ENCODE data around the gene CILP2. TPM values are rescaled to one million over a fixed set of nuclear protein-coding genes. Genes with fewer than 3 reads are reported as not detected.

The CILP2 gene
- total and polyA plus RNA-seq, 7 experiments from 2014 or later, result 0.27 to 0.69 (median 0.49) TPM; not detected in 1

GRCh38 chr19:19563348-19563848 lies 25.3 kb downstream of the CILP2 start:
- ATAC-seq (no peak), DNase-seq (no peak)
- Mint-ChIP-seq H3K27me3 (no peaks in the 10 kb centered on the region), H3K36me3 (peaks cover 3 to 46% (median 10%) of the 10 kb centered on the region in 5 donors), H3K27ac (peak overlapping the region in 5 of 9 donors; percentile 21 to 81 (median 52)), H3K4me3 (no peak overlapping the region), H3K4me1 (peaks cover 20 to 39% (median 27%) of the 10 kb centered on the region in 7 donors), H3K9me3 (no peaks in the 10 kb centered on the region)
- peaks cover 0 to 26% (median 0%) of the 10 kb centered on the region in 3 experiments for H3K36me3 ChIP-seq (ENCODE audit: control insufficient read depth in 2 of 3, insufficient read depth in 3 of 3, low read length in 3 of 3)
- POLR2A ChIA-PET, result no interaction called here
- H3K4me3 ChIP-seq (ENCODE audit: low read length), result no peak overlapping the region
- CTCF ChIA-PET, result interaction anchor here (0.6 to 1.0 kb wide), 3 partner anchors 32 to 104 kb away, joined by 3 to 4 read pairs (median 3); no protein-coding TSS in a partner anchor
- H3K27ac ChIP-seq (ENCODE audit: low read depth, low read length), result no peak overlapping the region
- H3K27me3 ChIP-seq (ENCODE audit: control insufficient read depth in 2 of 2, insufficient read depth in 2 of 2, low read length in 2 of 2), result no peaks in the 10 kb centered on the region
- intact Hi-C loops (cut with micrococcal nuclease), result loop anchor here in 1 of 2 donors (1.0 to 2.0 kb wide), 7 partner anchors 27 to 396 kb away; partner anchors contain the start of genes GMIP, LPAR2 and PBX4
- H3K4me1 ChIP-seq (ENCODE audit: control insufficient read depth in 2 of 2, insufficient read depth in 2 of 2, low read length in 2 of 2), result peaks cover 0 to 18% of the 10 kb centered on the region in 2 donors
- H3K9me3 ChIP-seq (ENCODE audit: control insufficient read depth in 2 of 3, low read length in 3 of 3), result no peaks in the 10 kb centered on the region

- ChIA-PET POLR2A (no interaction called here), CTCF (no interaction called here)
- H3K27me3 ChIP-seq (ENCODE audit: control insufficient read depth in 2 of 2, insufficient read depth in 2 of 2, low read length in 2 of 2), result no peaks in the 10 kb centered on the region
- Mint-ChIP-seq H3K27ac (no peak overlapping the region), H3K36me3 (peaks cover 9 to 52% (median 20%) of the 10 kb centered on the region in 5 donors), H3K9me3 (no peaks in the 10 kb centered on the region), H3K4me1 (peaks cover 3 to 13% (median 9%) of the 10 kb centered on the region in 7 donors), H3K27me3 (no peaks in the 10 kb centered on the region), H3K4me3 (no peak overlapping the region)
- intact Hi-C loops (cut with micrococcal nuclease), result no loop called here
- no peaks in the 10 kb centered on the region for H3K4me1 ChIP-seq (ENCODE audit: control insufficient read depth in 2 of 2, insufficient read depth in 2 of 2, low read length in 2 of 2)
- H3K9me3 ChIP-seq (ENCODE audit: control insufficient read depth in 2 of 3, low read length in 3 of 3), result no peaks in the 10 kb centered on the region
- peaks cover 0 to 51% (median 6%) of the 10 kb centered on the region in 3 experiments for H3K36me3 ChIP-seq (ENCODE audit: control insufficient read depth in 2 of 3, insufficient read depth in 3 of 3, low read length in 3 of 3)
- H3K4me3 ChIP-seq (ENCODE audit: low read length), result no peak overlapping the region
- DNase-seq (no peak), ATAC-seq (no peak)
- no peak overlapping the region for H3K27ac ChIP-seq (ENCODE audit: low read depth, low read length)
Observed at GRCh38 chr19:19566306-19566705, 28.2 kb downstream of the CILP2 start.

DNA sequence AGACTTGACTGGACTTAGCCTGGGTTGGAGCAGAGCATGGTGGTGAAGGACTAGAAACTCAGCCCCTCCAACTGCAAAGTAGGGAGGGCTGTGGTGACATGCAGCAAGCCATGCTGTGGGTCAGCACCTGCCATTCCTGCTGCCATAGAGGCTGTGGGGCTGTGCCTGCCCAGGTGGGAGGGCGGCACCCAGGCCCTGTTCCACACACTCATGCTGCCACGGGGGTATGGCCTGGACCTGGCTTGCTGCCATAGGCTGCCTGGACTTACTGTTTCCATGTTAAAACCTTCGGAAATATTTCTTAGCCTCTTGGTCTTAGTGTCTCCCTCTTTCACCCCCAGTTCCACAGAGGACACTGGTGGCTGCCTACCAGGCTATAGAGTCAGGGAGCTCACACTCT lies 29.3 kb downstream of the CILP2 start:
- Histone ChIP-seq H3K4me1 (ENCODE audit: control insufficient read depth in 2 of 2, insufficient read depth in 2 of 2, low read length in 2 of 2) (no peaks in the 10 kb centered on the region), H3K9me3 (ENCODE audit: control insufficient read depth in 2 of 3, low read length in 3 of 3) (no peaks in the 10 kb centered on the region), H3K27ac (ENCODE audit: low read depth, low read length) (no peak overlapping the region), H3K4me3 (ENCODE audit: low read length) (no peak overlapping the region), H3K36me3 (ENCODE audit: control insufficient read depth in 2 of 3, insufficient read depth in 3 of 3, low read length in 3 of 3) (peaks cover 0 to 51% (median 6%) of the 10 kb centered on the region in 3 experiments), H3K27me3 (ENCODE audit: control insufficient read depth in 2 of 2, insufficient read depth in 2 of 2, low read length in 2 of 2) (no peaks in the 10 kb centered on the region)
- H3K27ac Mint-ChIP-seq, result peak overlapping the region in 4 of 9 donors; percentile 43 to 82 (median 57)
- ChIA-PET CTCF (interaction anchor here (1.5 kb wide), 1 partner anchor 13 kb away, joined by 3 read pairs; no protein-coding TSS in a partner anchor), POLR2A (interaction anchor here (0.9 kb wide), 1 partner anchor 36 kb away, joined by 3 read pairs; no protein-coding TSS in a partner anchor)
- DNase-seq, result no peak
- no peaks in the 10 kb centered on the region for H3K9me3 Mint-ChIP-seq
- H3K27me3 Mint-ChIP-seq, result no peaks in the 10 kb centered on the region
- no peak overlapping the region for H3K4me3 Mint-ChIP-seq
- ATAC-seq, result no peak
- peaks cover 3 to 6% (median 4%) of the 10 kb centered on the region in 7 donors for H3K4me1 Mint-ChIP-seq
- H3K36me3 Mint-ChIP-seq, result peaks cover 9 to 47% (median 16%) of the 10 kb centered on the region in 5 donors
- intact Hi-C loops (cut with micrococcal nuclease), result no loop called here

DNA sequence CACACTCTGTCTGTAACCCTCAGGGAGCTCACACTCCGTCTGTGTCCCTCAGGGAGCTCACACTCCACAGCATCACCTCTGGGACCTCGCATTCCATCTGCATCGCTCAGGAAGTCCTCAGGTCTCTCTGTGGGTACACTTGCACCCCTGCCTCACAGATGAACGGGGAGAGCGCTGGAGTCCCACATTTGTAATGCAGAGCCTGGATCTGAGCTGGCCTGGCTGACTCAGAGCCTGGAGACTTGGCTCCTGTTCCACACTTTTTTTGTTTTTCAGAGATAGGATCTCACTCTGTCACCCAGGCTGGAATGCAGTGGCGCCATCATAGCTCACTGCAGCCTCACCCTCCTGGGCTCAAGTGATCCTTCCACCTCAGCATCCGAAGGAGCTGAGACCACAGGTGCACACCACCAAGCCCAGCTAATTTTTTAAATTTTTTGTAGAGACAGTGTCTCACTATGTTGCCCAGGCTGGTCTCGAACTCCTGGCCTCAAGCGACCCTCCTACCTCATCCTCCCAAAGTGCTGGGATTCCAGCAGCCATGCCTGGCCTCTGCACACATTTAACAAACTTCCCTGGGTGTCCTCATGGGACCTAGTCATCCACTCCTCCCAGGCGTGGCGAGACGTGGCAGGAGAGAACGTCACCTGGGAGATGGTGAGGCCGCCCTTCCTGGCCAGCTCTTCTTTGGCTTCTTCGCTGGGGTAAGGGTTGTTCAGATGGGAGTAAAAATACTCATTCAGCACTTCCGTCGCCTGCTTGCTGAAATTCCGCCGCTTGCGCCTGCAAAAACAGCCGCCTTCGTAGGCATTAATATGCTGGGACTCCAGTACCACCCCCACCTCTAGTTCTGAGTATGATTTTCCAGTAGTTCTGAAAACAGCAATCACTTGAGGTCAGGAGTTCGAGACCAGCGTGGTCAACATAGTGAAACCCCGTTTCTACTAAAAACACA lies 31.0 kb downstream of the CILP2 start:
- H3K9me3 ChIP-seq (ENCODE audit: control insufficient read depth in 2 of 3, low read length in 3 of 3), result no peaks in the 10 kb centered on the region
- no peaks in the 10 kb centered on the region for H3K27me3 ChIP-seq (ENCODE audit: control insufficient read depth in 2 of 2, insufficient read depth in 2 of 2, low read length in 2 of 2)
- ATAC-seq, result no peak
- Mint-ChIP-seq H3K4me1 (peaks cover 0 to 4% (median 0%) of the 10 kb centered on the region in 7 donors), H3K9me3 (no peaks in the 10 kb centered on the region), H3K27ac (peak overlapping the region in 3 of 9 donors; percentile 51 to 72 (median 62)), H3K27me3 (no peaks in the 10 kb centered on the region), H3K36me3 (peaks cover 9 to 44% (median 16%) of the 10 kb centered on the region in 5 donors), H3K4me3 (no peak overlapping the region)
- CTCF ChIA-PET, result interaction anchor here (0.9 to 1.6 kb wide), 4 partner anchors 9 to 37 kb away, joined by 3 to 5 read pairs (median 4); no protein-coding TSS in a partner anchor
- peaks cover 0 to 47% (median 6%) of the 10 kb centered on the region in 3 experiments for H3K36me3 ChIP-seq (ENCODE audit: control insufficient read depth in 2 of 3, insufficient read depth in 3 of 3, low read length in 3 of 3)
- no peak for DNase-seq
- no peak overlapping the region for H3K27ac ChIP-seq (ENCODE audit: low read depth, low read length)
- POLR2A ChIA-PET, result interaction anchor here (1.0 to 1.1 kb wide), 2 partner anchors 29 kb away, joined by 3 read pairs; no protein-coding TSS in a partner anchor
- no peak overlapping the region for H3K4me3 ChIP-seq (ENCODE audit: low read length)
- intact Hi-C loops (cut with micrococcal nuclease), result no loop called here
- H3K4me1 ChIP-seq (ENCODE audit: control insufficient read depth in 2 of 2, insufficient read depth in 2 of 2, low read length in 2 of 2), result no peaks in the 10 kb centered on the region

DNA sequence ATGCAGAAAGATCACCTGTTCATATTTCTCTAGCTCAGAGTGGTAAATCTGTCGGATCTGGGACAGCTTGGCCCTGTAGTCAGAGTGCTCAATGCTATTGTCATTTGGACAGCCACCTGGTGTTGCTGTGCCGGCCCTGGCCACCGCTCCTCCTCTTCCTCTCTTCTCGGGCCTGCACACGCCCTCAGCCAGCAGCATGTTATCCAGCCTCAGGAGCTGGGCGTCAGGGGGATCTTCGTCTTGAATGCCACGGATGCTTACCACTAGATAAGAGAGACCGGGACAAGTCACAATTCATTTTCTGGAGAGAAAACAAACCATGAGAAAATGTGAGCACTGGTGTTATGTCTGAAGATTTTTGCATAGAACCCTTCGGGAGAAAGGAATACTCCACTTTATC lies 32.5 kb downstream of the CILP2 start:
- Mint-ChIP-seq H3K27me3 (no peaks in the 10 kb centered on the region), H3K4me1 (peaks cover 0 to 9% (median 0%) of the 10 kb centered on the region in 7 donors), H3K27ac (peak overlapping the region in 2 of 9 donors; percentile 35 to 71), H3K36me3 (peaks cover 8 to 35% (median 10%) of the 10 kb centered on the region in 5 donors), H3K9me3 (peaks cover 0 to 1% (median 0%) of the 10 kb centered on the region in 11 donors), H3K4me3 (no peak overlapping the region)
- H3K9me3 ChIP-seq (ENCODE audit: control insufficient read depth in 2 of 3, low read length in 3 of 3), result no peaks in the 10 kb centered on the region
- DNase-seq (no peak), ATAC-seq (no peak)
- no peak overlapping the region for H3K4me3 ChIP-seq (ENCODE audit: low read length)
- no peaks in the 10 kb centered on the region for H3K27me3 ChIP-seq (ENCODE audit: control insufficient read depth in 2 of 2, insufficient read depth in 2 of 2, low read length in 2 of 2)
- peaks cover 0 to 37% (median 6%) of the 10 kb centered on the region in 3 experiments for H3K36me3 ChIP-seq (ENCODE audit: control insufficient read depth in 2 of 3, insufficient read depth in 3 of 3, low read length in 3 of 3)
- POLR2A ChIA-PET, result interaction anchor here (1.0 to 1.1 kb wide), 2 partner anchors 10 to 28 kb away, joined by 3 to 4 read pairs; no protein-coding TSS in a partner anchor
- H3K27ac ChIP-seq (ENCODE audit: low read depth, low read length), result no peak overlapping the region
- no peaks in the 10 kb centered on the region for H3K4me1 ChIP-seq (ENCODE audit: control insufficient read depth in 2 of 2, insufficient read depth in 2 of 2, low read length in 2 of 2)
- intact Hi-C loops (cut with micrococcal nuclease), result no loop called here
- CTCF ChIA-PET, result no interaction called here

DNA sequence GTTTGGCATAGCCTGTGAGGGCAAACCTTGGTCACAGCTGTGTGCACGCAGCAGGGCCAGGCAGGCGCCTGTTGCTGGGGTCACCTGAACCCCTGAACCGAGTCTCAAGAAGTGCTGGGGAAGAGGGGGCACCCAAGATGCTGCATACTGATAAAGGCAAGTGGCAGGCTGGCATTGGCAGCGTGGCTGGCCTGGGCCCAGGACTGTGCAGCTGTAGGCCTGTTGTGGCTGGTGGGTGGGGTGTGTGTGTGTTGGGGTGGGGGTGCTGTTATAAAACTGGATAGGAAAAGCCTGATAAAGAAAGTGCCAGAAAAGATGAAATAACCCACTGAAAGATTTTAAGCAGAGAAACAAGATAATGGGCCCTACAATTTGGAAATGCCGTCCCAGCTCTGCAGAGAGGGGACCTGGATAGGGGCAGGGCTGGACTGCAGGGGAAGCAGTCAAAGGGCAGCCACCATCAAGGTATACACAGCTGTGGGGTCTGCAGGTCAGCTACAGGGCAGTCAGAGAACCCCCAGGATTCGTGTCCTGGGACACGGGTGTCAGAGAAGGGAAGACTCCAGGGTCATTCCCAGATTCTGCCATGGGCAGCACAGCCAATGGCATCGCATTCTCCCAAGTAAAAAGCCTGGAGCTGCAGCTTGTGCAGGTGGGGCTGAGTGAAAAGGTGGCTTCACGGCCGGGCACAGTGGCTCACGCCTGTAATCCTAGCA lies 33.2 kb downstream of the CILP2 start:
- intact Hi-C loops (cut with micrococcal nuclease), result no loop called here
- Mint-ChIP-seq H3K4me1 (peaks cover 0 to 11% (median 0%) of the 10 kb centered on the region in 7 donors), H3K36me3 (peaks cover 8 to 35% (median 10%) of the 10 kb centered on the region in 5 donors), H3K27me3 (no peaks in the 10 kb centered on the region), H3K9me3 (peaks cover 0 to 1% (median 0%) of the 10 kb centered on the region in 11 donors), H3K27ac (no peak overlapping the region), H3K4me3 (no peak overlapping the region)
- ChIA-PET POLR2A (interaction anchor here (1.1 kb wide), 1 partner anchor 11 kb away, joined by 4 read pairs; no protein-coding TSS in a partner anchor), CTCF (no interaction called here)
- DNase-seq (no peak), ATAC-seq (no peak)
- Histone ChIP-seq H3K9me3 (ENCODE audit: control insufficient read depth in 2 of 3, low read length in 3 of 3) (no peaks in the 10 kb centered on the region), H3K4me3 (ENCODE audit: low read length) (no peak overlapping the region), H3K27ac (ENCODE audit: low read depth, low read length) (no peak overlapping the region), H3K27me3 (ENCODE audit: control insufficient read depth in 2 of 2, insufficient read depth in 2 of 2, low read length in 2 of 2) (no peaks in the 10 kb centered on the region), H3K36me3 (ENCODE audit: control insufficient read depth in 2 of 3, insufficient read depth in 3 of 3, low read length in 3 of 3) (peaks cover 0 to 34% (median 6%) of the 10 kb centered on the region in 3 experiments), H3K4me1 (ENCODE audit: control insufficient read depth in 2 of 2, insufficient read depth in 2 of 2, low read length in 2 of 2) (no peaks in the 10 kb centered on the region)

All from naive thymus-derived CD4-positive, alpha-beta T cell (primary cell).